HPDE6-E6E7 (cell line): ENCODE results near the gene TRIM7.
"Not testable (repeated sequence)": the region's sequence is repeated elsewhere in the genome, so short reads cannot be mapped to it uniquely, and the experiment has no call there.

ENCODE experiments used
- DNase-seq: peaks from one replicate; pipeline ENCODE4 v3.0.0; 2011; ENCODE audit warnings: missing footprints; ENCODE audit errors: extremely low spot score

Gene TRIM7

DNA sequence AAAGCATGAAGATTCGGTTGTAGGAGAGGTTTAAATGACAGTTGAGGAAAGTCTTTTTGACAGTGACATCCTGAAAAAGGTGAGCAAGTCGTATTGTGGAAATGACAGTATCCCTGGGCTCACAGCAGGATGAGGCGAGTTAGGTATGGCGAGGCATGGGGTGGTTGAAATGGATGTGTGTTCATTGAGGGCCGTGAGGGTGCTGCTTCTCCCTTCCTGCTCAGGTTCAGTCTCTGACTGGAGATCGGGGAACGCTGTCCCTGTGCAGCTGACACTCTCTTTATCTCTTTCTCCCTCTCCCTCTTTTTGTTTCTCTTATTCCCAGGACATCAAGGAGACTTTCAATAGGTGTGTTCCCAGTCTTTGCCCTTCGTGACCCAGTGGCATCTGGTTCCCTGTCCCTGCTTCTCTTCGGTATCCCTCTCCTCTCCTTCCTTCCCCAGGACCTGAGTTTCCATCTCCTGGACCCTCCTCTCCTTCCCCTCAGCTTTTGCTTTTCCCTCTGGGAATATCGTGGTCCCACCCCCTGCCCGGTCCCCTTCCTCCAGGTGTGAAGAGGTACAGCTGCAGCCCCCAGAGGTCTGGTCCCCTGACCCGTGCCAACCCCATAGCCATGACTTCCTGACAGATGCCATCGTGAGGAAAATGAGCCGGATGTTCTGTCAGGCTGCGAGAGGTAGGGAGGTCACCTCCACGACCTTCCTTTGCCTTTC is 28.2 kb upstream of the TRIM7 start:
- DNase-seq: no peak

DNA sequence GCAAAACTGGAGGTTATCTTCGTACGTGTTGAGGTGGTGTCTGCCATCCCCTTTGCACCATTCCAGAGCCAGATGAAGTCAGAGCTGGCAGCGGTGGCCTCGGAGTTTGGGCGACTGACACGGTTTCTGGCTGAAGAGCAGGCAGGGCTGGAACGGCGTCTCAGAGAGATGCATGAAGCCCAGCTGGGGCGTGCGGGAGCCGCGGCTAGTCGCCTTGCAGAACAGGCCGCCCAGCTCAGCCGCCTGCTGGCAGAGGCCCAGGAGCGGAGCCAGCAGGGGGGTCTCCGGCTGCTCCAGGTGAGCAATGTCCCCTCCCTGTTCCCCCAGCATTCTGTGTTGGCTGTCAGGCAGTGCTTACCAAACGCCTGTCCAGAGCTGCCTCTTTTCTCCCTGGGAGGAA is 27.6 kb upstream of the TRIM7 start:
- DNase-seq: no peak

GRCh38 chr5:181231432-181231831 is 26.4 kb upstream of the TRIM7 start:
- DNase-seq: no peak

GRCh38 chr5:181230551-181230950 is 25.6 kb upstream of the TRIM7 start:
- no peak for DNase-seq

DNA sequence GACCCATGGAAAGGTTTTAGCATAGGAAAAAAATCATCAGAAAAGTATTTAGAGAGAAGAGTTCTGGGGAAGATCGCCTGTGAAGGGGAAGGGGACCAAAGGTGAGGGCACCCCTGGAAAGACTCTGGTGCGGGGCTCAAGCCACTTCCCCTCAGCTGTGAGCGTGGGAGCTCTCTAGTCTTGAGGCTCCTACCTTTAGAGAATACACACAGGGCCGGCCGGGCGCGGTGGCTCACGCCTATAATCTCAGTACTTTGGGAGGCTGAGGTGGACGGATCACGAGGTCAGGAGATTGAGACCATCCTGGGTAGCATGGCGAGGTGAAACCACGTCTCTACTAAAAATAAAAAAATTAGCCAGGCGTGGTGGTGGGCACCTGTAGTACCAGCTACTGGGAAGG is 25.0 kb upstream of the TRIM7 start:
- DNase-seq: no peak

GRCh38 chr5:181224390-181225229 is 19.6 kb upstream of the TRIM7 start:
- DNase-seq: no peak

- no peak for DNase-seq
These were observed 18.9 kb upstream of the TRIM7 start for GRCh38 chr5:181223729-181224389.

GRCh38 chr5:181223058-181223728 is 18.2 kb upstream of the TRIM7 start, which contains the start of gene TRIM41:
Gene TRIM41 (plus strand): TSS chr5:181223281. CDS start chr5:181224000, 719 bp downstream.
- peak; percentile 87 for DNase-seq

DNA sequence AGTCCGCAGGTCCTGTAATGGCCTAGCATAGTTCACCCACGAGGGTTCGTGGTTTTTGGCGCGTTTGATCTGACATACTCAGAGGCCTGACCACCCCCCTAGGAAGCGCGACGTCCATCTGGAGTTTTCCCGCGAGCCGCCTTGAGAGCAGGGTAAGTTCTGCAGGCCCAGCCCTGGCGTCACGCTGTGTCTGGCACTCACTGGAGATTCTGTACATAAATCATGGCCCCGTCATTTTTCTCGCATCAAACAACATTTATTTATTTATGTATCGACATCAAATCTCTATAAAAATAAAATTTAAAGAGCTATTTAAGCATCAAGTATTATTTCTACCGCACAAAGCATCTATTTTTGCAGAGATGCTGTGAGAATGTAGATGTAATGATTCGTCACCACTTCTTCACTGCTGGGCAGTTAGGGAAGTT is 17.6 kb upstream of the TRIM7 start:
- no peak for DNase-seq

DNA sequence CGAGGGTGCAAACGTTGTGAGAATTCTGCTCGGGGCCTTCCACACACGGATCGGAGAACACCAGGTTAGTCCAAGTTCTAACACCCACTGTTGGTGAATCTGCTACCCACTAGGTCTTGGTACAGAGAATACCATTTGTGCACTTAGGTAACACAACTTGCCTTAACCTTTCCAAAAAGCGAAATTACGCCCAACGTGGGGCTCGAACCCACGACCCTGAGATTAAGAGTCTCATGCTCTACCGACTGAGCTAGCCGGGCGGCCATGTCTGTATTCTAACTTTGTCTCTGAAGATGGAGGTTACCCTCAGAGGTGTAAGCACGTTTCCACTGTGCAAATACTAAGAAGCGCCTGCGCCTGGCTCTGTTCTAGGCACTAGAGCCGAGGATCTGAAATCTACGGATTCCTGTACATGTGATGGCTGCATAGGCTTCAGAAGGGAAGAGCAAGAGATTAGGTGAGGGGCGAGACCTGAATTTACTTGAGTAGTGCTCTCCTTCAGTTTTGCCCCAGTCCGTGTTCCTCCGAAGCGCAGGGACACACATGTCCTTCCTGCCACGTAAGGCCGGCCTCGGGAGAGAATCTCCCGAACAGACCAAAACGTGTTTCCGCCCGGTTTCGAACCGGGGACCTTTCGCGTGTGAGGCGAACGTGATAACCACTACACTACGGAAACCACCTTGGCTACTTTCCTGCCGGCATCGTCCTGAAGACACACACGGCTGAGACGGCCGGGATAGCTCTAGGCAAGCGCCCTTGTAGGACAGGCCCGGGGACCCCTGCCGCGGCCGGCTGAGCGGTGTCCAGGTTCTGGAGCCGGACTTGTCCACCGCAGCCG is 17.0 kb upstream of the TRIM7 start:
- peak; percentile 78 for DNase-seq

DNA sequence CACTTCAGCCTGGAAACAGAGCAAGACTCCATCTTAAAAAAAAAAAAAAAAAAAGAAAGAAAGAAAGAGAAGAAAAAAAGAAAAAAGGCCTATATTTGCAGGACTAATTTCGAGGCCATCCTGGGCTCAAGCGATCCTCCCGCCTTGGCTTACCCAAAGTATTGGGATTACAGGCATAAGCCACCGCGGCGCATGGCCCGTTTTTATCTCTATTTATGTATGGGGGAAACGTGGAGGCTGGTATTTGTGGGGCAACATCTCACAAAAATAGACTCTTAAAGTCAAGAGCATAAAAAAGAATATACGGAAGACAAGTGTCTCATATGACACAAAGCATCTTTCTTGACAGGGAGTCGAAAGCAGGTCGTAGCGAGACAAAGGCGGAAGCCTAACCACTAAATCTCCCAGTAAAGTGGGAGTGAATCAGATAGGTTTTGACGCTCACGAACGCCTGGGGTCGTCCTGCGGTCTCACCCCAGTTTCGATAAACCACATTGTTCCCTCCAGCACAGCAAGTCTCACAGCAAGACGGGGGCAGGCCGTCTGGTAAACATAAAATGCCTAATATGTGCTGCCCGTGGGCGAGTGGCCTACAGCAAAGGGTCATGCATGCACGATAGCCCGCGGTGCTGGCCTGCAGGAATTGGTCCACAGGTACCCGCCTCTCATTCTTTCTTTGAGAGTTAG is 16.3 kb upstream of the TRIM7 start:
- no peak for DNase-seq

- no peak for DNase-seq
These were observed 15.2 kb upstream of the TRIM7 start for GRCh38 chr5:181220178-181220515.

DNA sequence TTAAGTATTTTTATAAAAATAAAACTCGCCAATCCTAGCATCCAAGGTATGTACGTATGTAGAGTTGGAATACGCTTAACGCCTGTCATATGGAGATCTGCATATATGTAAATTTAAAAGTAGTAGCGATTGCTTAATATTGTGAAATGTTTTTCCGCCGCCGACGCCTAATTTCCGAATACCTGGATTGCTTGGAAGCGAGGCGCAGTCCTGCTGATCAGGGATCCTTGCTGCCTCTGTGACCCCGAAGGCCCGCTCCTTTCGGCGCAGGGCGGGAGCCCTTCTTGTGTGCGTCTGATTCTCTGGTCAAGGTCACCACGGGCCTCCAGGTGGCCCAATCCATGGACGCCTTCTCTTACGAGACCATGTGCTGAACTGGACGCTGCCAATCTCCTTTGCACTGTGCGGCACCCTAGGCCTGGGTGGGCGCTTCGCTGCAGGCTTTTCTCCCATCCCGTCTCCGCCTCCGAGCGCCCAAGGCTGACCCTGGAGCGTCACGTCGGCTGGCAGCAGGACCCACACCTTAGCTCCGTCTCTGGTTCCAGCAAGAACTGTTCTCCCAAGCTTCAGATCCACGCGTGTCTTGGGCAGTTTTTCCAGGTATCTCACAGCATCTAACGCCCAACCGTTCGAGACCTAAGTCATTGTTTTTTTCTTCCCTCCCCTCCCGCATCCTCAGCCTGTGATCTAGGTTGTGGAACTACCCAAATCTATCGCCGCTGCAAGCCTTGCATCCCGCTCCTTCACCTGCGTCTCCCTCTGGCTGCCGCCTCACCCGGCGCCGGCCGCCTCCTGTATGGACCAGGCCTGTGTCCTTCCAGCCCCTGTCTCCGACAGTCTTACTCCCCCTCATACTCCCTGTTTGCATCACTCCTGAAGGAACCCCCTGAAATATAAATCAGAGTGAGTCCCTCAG is 14.5 kb upstream of the TRIM7 start:
- no peak for DNase-seq

DNA sequence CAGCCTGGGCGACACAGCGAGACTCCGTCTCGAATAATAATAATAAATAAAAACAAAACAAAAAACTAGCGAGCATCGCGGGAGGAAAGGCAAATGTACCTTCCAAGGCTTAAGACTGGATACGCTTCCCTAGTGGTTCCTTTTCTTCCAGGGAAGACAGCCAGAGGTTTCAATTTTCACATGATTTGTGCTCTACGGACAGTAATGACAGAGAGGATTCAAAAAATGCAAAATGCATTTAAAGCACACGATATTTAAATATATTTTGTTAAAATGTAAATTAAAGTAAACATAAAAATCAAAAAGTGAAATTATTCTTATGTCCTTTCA is 13.8 kb upstream of the TRIM7 start:
- no peak for DNase-seq

DNA sequence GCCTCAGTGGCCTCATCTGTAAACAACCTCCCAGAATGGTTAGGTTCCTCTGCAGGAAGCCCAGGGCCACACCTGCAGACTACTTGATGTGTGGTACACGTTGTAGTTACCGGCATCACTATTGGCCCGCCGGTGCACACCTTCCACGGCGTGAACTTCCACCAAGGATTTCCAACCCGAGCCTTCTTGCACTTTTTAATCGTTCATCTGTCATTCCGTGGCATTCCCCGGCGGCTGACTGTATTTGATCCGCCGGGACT is 12.7 kb upstream of the TRIM7 start:
- DNase-seq: no peak

- no peak for DNase-seq
These were observed 12.3 kb upstream of the TRIM7 start for GRCh38 chr5:181217111-181217802.

DNA sequence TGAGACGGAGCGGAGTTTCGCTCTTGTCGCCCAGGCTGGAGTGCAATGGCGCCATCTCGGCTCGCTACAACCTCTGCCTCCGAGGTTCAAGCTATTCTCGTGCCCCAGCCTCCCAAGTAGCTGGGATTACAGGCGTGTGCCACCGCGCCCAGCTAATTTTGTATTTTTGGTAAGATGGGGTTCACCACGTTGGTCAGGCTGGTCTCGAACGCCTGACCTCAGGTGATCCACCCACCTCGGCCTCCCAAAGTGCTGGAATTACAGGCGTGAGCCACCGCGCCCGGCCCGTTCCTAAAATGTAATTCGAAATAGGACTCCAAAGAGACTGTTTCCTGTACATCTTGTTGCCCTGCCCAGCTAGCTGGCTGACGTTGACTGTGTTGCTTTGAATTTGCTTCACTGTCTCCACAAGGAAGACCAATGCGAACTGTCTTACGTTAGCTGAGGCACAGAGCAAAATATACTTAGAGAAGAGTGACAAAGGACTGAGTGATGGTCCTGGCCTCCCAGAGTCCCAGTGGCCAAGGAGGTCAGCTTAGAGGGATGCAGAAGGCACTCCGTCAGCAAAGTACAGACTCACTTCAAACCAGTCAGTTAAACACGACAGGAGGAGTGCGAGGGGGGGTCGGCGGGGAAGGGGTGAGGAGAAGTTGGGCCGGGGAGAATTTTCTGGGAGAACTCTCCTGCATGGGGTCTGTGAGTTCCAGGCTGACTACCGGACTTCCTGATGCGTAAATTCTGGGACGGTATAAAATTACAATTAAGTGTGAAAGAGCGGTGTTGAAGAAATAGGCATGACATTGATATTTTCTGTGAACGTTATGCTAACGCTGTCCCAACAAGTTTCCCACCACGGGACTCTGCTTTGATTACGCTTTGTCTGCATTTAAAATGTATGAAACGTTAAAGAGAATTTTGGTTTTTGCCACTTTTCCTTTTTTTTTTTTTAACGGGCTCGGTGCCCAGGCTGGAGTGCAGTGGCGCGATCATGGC is 11.3 kb upstream of the TRIM7 start:
- no peak for DNase-seq

- DNase-seq: not testable (repeated sequence)
These were observed 9.3 kb upstream of the TRIM7 start for GRCh38 chr5:181214249-181214648.
